NK-92 (cell line): ENCODE data around the gene MPPED1.

Source experiments
- DNase-seq: peaks from one replicate; lab custom pipeline; 2025; ENCODE audit not compliant: unreplicated experiment; lab: John Stamatoyannopoulos, UW

Gene MPPED1

DNA sequence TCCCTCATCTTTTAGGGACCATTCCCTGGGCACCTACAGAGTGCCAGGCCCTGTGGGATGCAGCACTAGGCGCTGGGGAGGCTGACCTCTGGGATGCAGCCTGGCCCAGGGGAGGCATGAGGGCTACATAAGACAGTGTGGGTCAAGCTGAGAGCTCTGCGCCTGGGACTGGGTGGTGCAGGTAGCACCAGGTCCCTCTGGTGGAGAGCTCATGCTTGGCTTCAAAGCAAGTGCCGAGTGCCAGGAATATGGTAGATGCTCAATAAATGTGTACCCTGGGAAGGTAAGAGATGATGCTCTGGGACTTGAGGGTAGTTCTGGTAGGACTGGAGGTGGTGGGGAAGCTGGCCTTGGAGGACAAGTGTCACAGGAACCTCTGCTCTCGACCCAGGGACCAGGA is 2.0 kb upstream of the MPPED1 start:
- no peak for DNase-seq

DNA sequence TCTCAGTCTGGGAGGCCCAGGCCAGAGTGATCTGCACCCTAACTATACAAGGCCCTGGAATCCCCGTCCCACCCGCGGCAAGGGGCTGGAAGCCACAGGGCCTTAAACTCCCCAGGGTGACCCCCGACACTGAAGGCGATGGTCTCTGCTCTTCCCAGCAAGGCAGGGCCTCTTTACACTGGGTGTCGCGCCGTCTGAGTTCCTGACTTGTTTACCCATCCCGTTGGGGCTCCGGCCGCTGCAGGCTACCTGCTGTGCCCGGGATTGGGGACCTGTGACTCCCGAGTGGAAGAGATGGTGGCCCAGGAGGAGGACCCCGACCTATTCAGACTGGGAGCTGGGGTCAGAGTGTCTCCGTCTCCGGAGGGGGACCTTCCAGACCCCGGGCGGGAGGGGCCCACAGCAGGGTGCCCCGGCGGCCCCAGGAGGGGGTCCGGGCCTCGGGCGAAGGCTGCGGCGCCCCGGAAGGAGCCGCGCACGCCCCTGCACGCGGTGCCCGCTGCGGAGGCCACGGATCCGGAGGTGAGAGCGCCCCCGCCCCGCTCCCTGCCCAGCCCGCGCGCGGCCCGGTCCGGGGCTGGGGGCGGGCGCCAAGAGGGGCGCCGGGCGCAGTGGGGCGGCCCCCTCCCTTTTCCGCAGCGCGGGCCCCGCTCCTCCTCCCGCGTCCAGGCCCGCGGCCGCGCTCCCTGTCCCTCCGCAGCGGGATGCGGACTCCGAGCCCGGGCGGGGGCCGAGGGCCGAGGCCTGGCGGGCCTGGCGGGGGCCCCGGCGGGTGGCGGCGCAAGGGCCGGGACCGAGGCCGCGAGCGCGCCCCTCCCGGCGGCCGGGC is 560 bp upstream of the MPPED1 start:
- DNase-seq, result no peak

DNA sequence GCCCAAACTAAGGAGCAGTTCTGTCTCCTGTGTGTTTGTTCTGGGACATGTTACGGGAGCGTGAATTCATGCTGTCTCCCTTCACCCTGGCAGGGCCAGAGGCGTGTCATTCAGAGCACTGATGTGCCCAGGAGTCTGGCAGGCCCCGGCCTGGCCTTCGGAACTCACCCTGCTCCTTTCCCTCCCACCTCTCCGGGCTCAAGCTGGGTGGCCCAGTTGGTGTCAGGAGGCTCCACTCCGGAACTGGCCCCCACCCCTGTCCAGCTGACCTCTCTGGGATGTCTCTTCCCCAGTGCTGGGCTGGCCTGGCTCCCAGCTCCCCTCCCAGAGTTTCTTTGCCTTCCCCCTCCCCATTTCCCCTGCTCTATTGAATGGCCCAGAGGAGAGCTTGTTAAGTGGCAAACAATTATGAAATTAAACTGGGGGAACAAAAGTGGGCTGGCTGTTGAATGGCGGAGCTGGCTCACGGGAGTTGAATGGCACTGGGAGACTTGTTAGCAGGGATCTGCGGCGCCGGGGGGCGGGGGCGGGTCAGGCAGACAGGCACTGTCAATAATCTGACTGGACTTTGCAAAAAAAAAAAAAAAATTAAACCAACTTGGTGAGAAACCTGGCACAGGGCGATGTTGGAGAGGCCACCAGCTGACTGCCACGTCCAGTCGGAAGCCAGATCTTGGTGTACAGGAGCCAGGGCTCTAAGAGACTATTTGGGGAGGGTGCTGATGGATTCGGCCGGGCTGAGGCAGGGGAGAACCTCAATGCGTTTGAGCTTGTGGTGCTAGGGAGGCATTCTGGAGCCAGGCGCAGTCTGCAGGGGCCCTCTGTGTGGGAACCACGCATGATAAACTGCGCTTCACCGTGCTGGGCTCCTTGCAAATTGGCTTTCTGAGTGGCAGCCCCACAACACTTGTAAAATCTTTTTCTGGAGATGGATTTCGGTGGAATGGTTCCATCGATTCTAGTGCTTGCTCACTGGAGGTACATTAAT is 1.3 kb downstream of the MPPED1 start:
- no peak for DNase-seq

DNA sequence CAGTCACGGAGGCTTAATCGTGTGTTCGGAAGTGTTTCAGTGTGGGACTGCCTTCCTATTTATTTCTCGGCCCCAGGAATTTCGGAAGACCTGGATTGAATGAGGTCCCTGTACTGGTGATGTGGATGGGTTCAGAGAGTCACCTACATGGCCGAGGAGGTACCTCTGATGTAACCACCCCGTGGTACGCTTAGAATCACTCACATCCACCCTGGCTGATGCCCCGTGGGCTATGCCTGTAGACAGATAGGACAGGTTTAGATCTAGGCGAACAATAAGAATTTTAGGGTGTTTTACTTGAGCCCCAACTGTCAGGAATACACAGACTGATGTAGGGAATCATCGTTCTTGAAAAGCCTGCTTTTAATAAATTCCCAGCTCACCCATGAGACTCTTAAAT is 2.0 kb downstream of the MPPED1 start:
- DNase-seq, result no peak

GRCh38 chr22:43415681-43416080 is 3.9 kb downstream of the MPPED1 start:
- DNase-seq, result no peak

DNA sequence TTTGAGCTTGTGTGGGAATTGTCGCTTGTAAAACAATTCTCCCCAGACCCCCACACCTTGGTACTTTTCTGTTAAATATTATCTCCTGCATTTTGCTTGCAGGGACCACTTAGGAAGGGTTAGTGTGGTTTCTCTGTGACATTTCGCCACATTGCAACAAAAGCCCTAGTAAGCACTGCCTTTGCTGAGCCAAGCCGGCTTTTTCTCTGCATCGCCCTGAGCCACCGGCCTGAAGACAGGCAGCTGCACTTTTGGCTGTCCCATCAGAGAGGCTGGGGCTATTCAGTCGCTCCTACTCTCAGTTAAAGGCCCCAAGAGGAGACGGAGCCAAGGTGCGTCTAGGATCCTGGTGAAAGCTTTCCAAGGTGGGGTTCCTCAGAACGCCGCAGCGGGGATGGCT is 5.7 kb downstream of the MPPED1 start:
- no peak for DNase-seq

DNA sequence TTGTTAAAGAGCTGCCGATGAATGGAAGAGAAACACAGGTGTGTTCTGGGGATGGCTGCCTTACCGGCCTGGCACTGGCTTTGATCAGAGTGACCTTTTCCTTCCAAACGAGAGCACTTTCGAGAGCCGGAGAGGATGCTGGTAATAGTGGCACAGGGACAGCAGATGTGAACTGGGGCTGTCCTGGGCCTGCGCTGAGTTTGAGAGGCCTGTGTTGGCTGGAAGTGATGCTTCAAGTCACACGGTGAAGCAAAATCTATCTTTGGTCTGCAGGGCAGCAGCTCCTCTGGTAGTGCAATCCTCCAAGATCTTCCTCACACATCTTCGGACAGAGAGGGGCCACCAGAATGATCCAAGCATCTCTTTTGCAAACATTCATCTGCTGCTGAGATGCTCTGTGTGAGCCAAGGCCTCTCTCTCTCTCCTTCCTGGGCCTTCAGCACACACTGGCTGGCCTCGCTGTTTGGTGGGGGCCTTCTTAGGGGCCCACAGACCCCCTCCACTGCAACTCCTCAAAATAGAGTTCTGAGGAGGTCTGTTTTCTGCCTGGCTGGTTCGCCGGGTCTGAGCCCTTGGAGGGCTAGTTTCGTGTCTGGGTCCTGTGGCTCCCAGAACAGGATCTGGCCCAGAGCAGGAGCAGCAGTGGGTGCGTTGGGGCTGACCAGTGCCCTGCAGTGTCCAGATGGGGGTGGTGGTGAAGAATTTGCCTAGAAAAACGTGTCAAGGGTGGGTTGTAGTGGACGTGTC is 6.4 kb downstream of the MPPED1 start:
- DNase-seq, result no peak

GRCh38 chr22:43419371-43420080 is 7.7 kb downstream of the MPPED1 start:
- no peak for DNase-seq

GRCh38 chr22:43421046-43421665 is 9.3 kb downstream of the MPPED1 start:
- DNase-seq, result no peak

DNA sequence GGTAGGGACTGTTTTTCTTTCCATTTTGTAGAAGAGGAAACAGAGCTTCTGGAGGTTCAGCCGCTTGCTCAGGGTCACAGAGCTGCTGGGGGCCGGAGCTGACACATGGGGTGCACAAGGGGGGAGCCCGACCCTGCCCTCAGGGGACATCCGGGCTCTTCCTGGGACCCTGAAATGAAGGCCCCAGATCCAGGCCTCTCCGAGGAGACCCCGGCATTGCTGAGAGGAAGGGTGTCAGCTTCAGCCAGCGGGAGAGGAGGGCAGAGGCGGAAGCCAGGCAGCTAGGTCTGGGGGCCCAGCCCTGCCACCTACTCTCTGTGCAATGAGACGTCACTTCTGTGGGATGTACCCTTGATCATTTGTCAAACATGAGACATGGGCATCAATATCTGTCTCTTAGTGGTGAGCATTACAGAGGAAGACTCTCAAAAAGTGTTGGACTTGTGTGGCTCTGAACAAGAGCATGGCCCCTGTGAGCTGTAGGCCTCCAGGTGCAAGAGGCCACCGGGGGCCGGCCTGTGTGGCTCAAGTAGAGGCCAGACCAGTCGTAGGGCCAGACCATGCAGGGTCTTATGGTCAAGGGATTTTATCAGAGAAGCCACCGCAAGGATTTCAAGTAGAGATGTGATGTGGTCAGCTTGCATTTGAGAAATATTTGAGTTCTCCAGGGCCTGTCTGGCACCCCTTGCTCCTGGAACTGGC is 10.3 kb downstream of the MPPED1 start:
- DNase-seq, result no peak

- no peak for DNase-seq
Measured at GRCh38 chr22:43423046-43423445, 11.2 kb downstream of the MPPED1 start.

- no peak for DNase-seq
Measured at GRCh38 chr22:43424201-43424600, 12.4 kb downstream of the MPPED1 start.

- DNase-seq, result no peak
Measured at GRCh38 chr22:43424666-43425630, 13.1 kb downstream of the MPPED1 start.

DNA sequence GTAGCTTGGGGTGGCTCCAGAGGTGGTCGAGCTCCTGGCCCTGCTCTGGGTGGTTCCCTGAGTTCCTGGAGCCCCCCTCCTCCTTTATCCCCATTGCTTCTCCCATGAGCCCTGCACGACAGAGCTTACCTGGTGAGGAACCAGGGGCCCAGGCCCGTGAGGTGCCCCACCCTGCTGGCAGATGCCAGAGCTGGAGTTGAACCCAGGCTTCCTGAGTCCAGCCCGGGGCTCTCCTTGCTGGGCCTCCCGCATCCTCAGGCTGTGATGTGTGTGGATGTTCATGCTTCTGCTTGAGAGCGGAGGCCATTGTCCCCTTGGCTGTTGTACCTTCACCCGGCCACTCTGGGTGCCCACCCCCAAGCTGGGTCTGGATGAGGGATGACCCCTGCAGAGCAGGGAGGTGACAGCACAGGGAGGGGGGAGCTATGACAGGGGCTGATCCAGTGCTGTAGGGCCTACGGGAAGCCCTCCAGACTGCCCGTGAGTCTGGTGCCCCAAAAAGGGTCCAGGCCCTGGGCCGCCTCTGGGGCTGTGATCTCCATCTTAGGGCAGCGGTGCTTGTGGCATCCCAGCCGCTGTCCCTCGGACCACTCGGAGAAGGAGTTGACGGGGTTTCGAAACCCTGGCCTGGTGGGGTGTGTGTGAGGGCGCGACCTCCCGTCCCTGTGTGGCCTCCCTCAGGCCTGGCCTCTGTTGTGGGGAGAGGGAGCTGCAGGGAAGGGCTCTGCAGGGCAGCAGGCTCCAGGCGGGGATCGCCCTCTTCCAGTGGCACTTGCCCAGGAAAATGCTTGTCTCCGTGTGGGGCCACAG is 14.4 kb downstream of the MPPED1 start:
- DNase-seq, result no peak

GRCh38 chr22:43426816-43427215 is 15.0 kb downstream of the MPPED1 start:
- DNase-seq, result no peak

DNA sequence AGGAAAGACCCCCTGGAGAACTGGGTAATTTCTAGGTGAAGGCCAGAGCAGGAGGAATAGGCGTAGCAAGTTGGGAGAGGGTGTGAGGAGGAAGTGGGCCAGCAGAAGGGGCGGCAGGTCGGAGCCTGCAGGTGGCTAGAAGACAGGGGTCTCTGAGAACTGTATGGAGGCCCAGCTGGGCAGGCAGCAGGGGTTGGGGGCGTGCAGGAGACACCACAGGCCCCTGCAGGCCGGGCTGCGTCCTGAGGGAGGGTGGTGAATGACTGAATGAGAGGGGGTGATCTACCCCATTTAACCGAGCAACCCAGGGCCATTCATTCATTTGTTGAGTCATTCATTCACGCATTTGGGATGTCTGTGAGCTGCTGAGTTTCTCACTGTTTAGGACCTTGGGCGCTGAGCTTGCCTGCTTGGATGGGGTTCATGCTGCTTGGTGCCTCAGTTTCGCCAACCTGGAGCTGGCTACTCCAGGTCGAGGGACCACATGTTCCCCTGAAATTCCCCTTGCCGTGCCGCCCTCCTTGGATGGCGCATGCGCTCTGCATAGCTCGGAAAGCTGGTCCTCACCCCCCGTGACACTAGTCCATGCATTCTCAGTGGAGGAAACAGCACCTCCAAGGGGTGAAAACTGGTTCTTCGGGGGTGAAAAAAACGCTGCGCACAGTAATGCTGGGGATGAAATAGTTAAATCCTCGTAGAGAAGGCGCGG is 15.6 kb downstream of the MPPED1 start:
- DNase-seq, result no peak

- DNase-seq, result no peak
Measured at GRCh38 chr22:43428005-43428485, 16.2 kb downstream of the MPPED1 start.
